GM10248 (cell line): Measurements from ENCODE around the gene ARHGEF19.

Experiments used
- CTCF ChIA-PET: fragments of 300-600 bp; sonication (Branson Sonifier 250); formaldehyde crosslinking; extraction: SDS; loops from one replicate; lab custom pipeline; 2021; ENCODE audit warnings: antibody characterized with exemption; lab: Yijun Ruan, JAX
- POLR2A ChIA-PET: fragments of 350-650 bp; sonication (Branson Sonifier 250); formaldehyde crosslinking; extraction: SDS; loops from one replicate; lab custom pipeline; 2020; ENCODE audit warnings: antibody characterized with exemption; lab: Yijun Ruan, JAX
- DNase-seq: peaks from one replicate; pipeline ENCODE4 v3.0.0; 2012; ENCODE audit errors: extremely low spot score
- TF ChIP-seq, protein P1 (sequence below): IDR thresholded peaks from 2 replicates; pipeline ENCODE4 v1.5.1; 2012; ENCODE audit warnings: mild to moderate bottlenecking, low read depth; ENCODE audit errors: extremely low read depth, missing control alignments, control extremely low read depth

ARHGEF19 gene

DNA sequence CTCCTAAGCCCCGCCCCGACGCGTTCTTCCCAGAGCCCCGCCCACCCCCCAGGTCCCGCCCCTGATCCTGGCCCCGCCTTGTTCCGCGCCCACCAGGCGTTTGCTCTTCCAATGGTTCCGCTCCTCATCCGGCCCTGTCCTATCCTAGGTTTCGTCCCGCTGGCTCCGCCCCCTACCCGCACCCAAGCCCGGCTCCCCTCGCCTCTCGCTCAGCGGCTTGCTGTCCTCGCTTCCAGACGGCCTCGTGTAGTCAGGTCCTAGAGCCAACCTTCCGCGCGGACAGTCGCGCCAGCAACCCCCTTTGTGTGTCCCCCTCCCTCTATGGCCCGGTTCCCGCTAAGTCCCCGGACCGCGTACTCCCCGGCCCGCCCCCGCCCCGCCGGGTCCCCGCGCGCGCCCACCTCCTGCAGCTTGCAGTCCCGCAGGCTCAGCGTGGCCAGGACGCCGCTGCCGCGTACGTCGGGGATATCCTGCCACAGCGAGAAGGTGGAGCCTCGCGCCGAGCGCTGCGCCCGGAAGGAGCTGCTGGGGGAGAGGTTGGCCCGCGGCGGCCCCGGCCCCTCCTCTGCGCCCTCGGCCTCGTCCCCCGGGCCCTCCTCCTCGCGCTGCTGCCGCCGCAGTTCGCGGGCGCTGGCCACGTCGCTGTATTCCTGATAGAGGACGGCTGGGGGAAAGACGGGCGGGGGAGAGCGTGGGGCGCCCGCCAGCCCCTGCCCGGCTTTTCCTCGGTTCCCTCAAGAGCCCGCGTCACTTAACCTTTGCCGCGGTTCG is 5.7 kb downstream of the ARHGEF19 start:
- ChIA-PET CTCF (interaction anchor here (0.8 to 1.6 kb wide), 4 partner anchors 17 to 156 kb away, joined by 3 read pairs; partner anchors contain the start of gene FAM131C), POLR2A (interaction anchor here (0.5 to 1.0 kb wide), 4 partner anchors 10 to 220 kb away, joined by 3 to 7 read pairs (median 6); no protein-coding TSS in a partner anchor)
- peak; percentile 92 for DNase-seq
- TF ChIP-seq, protein P1, sequence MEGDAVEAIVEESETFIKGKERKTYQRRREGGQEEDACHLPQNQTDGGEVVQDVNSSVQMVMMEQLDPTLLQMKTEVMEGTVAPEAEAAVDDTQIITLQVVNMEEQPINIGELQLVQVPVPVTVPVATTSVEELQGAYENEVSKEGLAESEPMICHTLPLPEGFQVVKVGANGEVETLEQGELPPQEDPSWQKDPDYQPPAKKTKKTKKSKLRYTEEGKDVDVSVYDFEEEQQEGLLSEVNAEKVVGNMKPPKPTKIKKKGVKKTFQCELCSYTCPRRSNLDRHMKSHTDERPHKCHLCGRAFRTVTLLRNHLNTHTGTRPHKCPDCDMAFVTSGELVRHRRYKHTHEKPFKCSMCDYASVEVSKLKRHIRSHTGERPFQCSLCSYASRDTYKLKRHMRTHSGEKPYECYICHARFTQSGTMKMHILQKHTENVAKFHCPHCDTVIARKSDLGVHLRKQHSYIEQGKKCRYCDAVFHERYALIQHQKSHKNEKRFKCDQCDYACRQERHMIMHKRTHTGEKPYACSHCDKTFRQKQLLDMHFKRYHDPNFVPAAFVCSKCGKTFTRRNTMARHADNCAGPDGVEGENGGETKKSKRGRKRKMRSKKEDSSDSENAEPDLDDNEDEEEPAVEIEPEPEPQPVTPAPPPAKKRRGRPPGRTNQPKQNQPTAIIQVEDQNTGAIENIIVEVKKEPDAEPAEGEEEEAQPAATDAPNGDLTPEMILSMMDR, result no peak

DNA sequence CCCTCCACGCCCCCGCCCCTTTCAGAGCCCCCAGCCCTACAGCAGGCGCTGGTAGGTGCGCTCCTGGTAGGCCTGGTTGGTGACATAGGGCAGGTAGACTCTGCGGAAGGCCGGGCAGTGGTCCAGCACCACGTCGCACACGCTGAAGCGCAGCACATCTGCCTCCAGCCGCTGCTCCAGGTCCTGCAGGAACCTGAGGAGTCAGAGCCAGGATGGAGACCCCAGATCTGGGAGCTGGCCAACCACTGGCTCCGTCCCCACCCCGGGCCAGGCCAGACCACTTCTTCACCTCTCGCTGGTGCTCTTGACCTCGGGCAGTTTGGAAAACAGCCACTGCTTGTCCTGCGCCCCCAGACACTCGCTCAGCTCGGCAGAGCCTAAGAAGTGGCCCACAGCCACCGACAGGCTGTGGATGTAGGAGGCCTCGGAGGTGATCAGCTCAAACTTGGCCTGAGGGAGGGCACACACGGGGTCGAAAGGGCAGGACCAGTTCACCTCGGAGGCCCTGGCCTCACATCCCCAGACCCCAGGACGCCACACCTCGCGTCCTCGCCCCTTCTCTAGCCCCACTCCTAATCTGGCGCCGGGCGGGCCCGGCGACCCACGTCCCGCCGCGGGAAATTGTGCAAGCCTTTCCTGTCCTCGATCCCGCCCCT is 6.4 kb downstream of the ARHGEF19 start:
- POLR2A ChIA-PET, result no interaction called here
- DNase-seq, result no peak
- TF ChIP-seq, protein P1, result no peak
- CTCF ChIA-PET, result interaction anchor here (0.8 to 1.6 kb wide), 4 partner anchors 17 to 157 kb away, joined by 3 to 6 read pairs (median 3); partner anchors contain the start of gene FAM131C

DNA sequence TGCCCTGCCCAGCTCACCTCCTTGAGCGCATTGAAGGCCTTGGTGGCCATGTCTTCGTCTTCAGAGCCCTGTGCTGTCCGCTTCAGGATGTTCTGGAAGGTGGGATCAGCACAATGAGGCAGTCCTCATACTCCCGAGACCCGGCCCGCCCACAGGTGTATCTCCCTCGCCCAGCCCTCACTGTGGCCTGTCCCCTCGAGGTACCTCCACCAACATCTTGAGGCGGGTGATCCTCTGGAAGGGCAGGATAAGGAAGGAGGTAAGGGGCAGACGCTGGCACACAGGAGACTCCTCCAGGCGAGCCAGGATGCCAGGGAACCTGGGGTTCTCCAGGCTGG is 7.1 kb downstream of the ARHGEF19 start:
- POLR2A ChIA-PET, result interaction anchor here (0.6 kb wide), 1 partner anchor 516 kb away, joined by 4 read pairs; no protein-coding TSS in a partner anchor
- no peak for DNase-seq
- CTCF ChIA-PET, result interaction anchor here (1.4 to 2.7 kb wide), 4 partner anchors 39 to 158 kb away, joined by 3 to 10 read pairs (median 8); no protein-coding TSS in a partner anchor
- TF ChIP-seq, protein P1, result no peak

DNA sequence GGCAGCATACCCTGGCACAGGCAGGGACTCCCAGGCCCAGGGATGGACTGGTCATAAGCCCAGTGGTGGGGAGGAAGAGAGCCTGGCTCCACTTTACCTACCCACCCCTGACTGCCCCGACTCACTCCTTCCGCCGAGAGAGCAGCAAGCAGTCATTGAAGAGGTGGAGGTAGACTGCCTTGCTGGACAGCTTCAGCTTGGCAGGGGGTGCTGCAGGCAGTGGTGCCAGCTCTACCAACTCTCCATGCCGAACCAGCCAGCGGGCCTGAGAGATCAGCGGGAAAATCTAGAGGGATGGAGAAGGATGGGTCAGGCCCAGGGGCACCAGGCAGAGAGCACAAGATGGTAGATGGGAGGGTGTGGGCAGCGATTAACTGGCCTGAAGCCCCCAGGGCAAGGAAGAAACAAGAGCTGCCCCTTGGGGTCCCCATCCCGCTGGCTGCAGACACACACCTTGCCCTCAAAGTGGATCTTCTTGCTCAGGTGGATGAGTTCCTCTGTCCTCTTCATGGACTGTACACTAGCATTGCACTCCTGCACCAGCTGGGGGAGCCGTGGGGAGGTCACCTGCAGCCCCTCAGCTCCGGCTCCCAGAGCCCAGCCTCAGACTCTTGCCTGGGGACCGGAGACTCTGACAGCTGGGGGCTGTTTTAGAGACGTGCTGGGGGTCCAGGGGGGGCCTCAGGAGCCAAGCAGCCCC is 7.7 kb downstream of the ARHGEF19 start:
- peak; percentile 55 for DNase-seq
- ChIA-PET CTCF (interaction anchor here (0.9 to 2.7 kb wide), 5 partner anchors 17 to 158 kb away, joined by 3 to 10 read pairs (median 6); no protein-coding TSS in a partner anchor), POLR2A (interaction anchor here (0.6 kb wide), 1 partner anchor 516 kb away, joined by 4 read pairs; no protein-coding TSS in a partner anchor)
- TF ChIP-seq, protein P1, result peak; percentile 64

DNA sequence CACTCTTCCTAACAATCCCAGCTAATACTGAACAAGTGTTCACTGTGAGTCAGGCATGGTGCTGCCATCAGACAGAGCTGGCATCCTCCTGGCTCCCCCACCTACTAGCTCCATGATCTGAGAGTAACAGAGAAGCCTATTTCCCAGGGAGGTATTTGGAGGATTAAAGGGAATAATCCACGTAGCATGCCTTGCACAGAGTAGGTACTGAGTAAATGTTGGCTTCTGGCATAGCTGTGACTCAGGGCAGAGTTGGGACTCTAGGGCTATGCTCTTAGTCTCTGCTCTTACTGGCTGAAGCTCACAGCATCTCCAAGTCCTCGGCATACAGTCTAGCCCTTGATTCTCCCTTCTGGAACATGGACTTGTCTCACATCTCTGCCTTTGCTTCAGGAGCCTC is 8.2 kb downstream of the ARHGEF19 start:
- ChIA-PET POLR2A (no interaction called here), CTCF (interaction anchor here (0.9 to 2.7 kb wide), 6 partner anchors 13 to 194 kb away, joined by 3 to 10 read pairs (median 4); no protein-coding TSS in a partner anchor)
- no peak for DNase-seq
- TF ChIP-seq, protein P1, result no peak

DNA sequence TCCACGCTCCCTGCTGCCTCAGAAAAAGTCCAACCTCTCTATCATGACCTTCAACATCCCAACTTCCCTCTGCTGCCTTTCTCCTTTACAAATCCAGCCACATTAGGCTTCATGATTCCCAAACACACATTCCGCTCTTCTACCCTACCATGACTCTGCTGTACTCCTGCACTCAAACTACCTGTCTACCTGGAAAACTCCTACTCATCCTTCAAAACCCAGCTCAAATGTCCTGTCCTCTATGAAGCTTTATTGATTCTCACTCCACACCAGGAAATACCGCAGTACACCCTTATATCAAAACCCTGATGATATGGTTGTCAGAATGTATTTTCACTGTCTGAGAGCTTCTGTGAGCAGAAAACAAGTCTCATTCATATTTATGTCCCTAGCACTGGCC is 8.9 kb downstream of the ARHGEF19 start:
- TF ChIP-seq, protein P1, result no peak
- DNase-seq, result no peak
- ChIA-PET POLR2A (no interaction called here), CTCF (interaction anchor here (0.9 to 2.7 kb wide), 4 partner anchors 14 to 193 kb away, joined by 3 to 10 read pairs (median 8); no protein-coding TSS in a partner anchor)
